Nephron (organoid): Measurements from ENCODE around the gene COX6A1.
"Not testable (repeated sequence)": the region's sequence is repeated elsewhere in the genome, so short reads cannot be mapped to it uniquely, and the experiment has no call there.

Source experiments
- H3K27ac Mint-ChIP-seq, 3 experiments: 2 replicates each; pipeline ENCODE4 v1.8.0; 2020; ENCODE audit warnings: mixed read lengths in 3 of 3, mild to moderate bottlenecking in 2 of 3, moderate library complexity in 1 of 3
- H3K27me3 Mint-ChIP-seq: 2 replicates; pipeline ENCODE4 v1.8.0; 2021; ENCODE audit warnings: low read depth, mild to moderate bottlenecking, moderate library complexity, mixed read lengths
- H3K36me3 Mint-ChIP-seq: 2 replicates; pipeline ENCODE4 v1.8.0; 2020; ENCODE audit warnings: low read depth, mixed read lengths
- H3K4me1 Mint-ChIP-seq: 2 replicates; pipeline ENCODE4 v1.8.0; 2020; ENCODE audit warnings: mixed read lengths
- H3K4me3 Mint-ChIP-seq, 3 experiments: 2 replicates each; pipeline ENCODE4 v1.8.0; 2020; ENCODE audit warnings: mild to moderate bottlenecking in 3 of 3, mixed read lengths in 3 of 3, moderate library complexity in 2 of 3
- H3K9me3 Mint-ChIP-seq: 2 replicates; pipeline ENCODE4 v1.8.0; 2020; ENCODE audit warnings: mixed read lengths
- TF ChIP-seq, protein P1 (sequence below), 3 experiments: fragments of 200-600 bp; sonication (generic); IDR thresholded peaks; one replicate each; pipeline ENCODE4 v1.5.0; 2021; ENCODE audit warnings: antibody characterized with exemption in 3 of 3; ENCODE audit not compliant: unreplicated experiment in 3 of 3

COX6A1 gene

DNA sequence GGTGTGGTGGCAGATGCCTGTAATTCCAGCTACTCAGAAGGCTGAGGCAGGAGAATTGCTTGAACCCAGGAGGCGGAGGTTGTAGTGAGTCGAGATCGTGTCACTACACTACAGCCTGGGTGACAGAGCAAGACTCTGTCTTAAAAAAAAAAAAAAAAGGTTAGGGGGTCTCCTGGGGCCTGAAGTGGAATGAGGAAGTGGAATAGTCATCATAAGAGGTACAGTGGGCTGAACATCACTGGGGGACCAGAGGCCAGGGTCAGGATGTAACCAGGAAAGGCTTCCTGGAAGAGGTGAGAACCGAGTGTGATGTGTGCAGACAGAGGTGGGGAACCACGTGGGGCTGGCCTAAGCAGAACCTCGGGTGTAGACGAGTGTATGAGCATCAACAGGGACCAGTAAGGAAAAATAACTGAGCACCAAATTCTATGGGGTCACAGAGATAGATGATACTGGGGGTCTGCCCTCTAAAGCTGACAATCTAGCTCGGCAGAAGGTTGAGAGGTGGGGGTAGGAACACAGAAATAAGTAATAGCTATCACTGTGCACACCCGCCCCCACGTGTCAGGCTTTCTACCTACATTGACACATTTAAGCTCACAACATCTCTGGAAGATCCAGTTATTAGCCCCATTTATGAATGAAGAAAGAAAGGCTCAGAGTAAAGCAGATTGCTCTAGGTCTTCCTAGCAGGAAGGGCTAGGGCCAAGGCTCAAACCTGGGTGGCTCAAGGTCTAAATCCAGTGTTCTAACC lies 5.0 kb upstream of the COX6A1 start:
- no peak overlapping the region for H3K4me3 Mint-ChIP-seq
- H3K36me3 Mint-ChIP-seq: no peaks in the 10 kb centered on the region
- TF ChIP-seq, protein P1, sequence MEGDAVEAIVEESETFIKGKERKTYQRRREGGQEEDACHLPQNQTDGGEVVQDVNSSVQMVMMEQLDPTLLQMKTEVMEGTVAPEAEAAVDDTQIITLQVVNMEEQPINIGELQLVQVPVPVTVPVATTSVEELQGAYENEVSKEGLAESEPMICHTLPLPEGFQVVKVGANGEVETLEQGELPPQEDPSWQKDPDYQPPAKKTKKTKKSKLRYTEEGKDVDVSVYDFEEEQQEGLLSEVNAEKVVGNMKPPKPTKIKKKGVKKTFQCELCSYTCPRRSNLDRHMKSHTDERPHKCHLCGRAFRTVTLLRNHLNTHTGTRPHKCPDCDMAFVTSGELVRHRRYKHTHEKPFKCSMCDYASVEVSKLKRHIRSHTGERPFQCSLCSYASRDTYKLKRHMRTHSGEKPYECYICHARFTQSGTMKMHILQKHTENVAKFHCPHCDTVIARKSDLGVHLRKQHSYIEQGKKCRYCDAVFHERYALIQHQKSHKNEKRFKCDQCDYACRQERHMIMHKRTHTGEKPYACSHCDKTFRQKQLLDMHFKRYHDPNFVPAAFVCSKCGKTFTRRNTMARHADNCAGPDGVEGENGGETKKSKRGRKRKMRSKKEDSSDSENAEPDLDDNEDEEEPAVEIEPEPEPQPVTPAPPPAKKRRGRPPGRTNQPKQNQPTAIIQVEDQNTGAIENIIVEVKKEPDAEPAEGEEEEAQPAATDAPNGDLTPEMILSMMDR (IDR thresholded peaks at IDR 0.05; ENCODE audit: unreplicated experiment in 3 of 3): no peak
- H3K27me3 Mint-ChIP-seq: peaks cover 4% of the 10 kb centered on the region
- H3K4me1 Mint-ChIP-seq: no peaks in the 10 kb centered on the region
- H3K27ac Mint-ChIP-seq: no peak overlapping the region
- H3K9me3 Mint-ChIP-seq: no peaks in the 10 kb centered on the region

DNA sequence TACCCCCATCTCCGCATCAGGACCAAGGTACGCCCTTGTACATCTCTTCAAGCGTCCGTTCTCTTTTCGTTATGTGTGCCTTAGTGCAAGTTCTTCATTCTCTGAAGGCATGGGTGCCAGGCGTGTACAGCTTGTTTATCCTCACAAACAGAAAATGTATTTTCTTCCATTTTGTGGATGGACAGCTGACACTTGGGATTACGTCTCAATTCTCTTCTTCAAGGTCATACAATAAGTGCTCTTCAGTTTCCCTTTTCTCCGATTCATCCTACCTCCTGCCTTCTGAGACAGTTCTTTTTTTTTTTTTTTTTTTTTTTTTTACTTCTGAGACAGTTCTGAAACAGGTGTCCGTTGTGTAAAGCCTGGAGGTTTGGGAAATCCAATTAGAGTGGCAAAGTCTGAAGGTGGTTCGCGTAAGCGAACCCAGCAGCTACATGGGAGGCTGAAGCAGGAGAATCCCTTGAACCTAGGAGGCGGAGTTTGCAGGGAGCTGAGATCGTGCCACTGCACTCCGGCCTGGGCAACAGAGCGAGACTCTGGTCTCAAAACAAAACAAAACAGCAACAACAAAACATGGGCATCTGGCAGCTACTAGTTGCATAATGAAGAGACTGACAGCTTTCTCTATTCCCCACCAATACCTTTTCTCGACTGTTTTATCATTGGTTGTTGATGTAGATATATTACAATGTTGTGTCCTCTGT lies 734 bp downstream of the COX6A1 start:
- Mint-ChIP-seq H3K36me3 (peaks cover 23% of the 10 kb centered on the region), H3K4me1 (peaks cover 17% of the 10 kb centered on the region), H3K27ac (peak overlapping the region in 2 of 3 experiments; percentile 67 to 73), H3K27me3 (no peaks in the 10 kb centered on the region), H3K4me3 (peak overlapping the region; percentile 94 to 99 (median 97)), H3K9me3 (no peaks in the 10 kb centered on the region)
- TF ChIP-seq, protein P1 (IDR thresholded peaks at IDR 0.05; ENCODE audit: unreplicated experiment in 3 of 3): no peak

DNA sequence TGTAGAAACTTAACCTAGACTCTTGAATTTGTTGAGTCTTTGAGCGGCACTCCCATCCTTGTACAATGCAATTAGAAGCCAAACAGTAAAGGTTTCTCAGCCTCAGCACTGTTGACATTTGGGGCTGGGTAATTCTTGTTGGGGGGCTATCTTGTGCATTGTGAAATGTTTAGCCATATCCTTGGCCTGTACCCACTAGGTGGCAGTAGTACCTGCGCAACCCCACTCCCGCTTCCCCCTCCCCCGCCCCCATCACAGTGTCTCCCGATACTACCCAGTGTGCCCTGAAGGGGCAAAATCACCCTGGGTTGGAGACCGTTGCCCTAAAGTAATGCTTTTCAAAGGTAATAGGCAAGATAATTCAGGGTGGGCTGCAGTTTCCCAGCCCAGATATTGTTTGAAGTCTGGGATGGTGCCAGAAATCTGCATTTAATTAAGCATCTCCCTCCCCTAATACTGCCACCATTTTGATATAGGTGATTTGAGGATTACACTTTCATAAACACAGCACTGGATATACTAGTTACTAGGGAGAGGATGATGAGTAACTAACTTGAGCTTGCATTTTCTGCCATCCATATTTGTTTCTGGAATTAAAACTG lies 1.8 kb downstream of the COX6A1 start:
- Mint-ChIP-seq H3K36me3 (peaks cover 29% of the 10 kb centered on the region), H3K9me3 (no peaks in the 10 kb centered on the region), H3K27me3 (no peaks in the 10 kb centered on the region), H3K27ac (no peak overlapping the region), H3K4me3 (peak overlapping the region; percentile 70 to 82 (median 77)), H3K4me1 (peaks cover 17% of the 10 kb centered on the region)
- TF ChIP-seq, protein P1 (IDR thresholded peaks at IDR 0.05; ENCODE audit: unreplicated experiment in 3 of 3): peak; percentile 60 to 70 (median 64)

DNA sequence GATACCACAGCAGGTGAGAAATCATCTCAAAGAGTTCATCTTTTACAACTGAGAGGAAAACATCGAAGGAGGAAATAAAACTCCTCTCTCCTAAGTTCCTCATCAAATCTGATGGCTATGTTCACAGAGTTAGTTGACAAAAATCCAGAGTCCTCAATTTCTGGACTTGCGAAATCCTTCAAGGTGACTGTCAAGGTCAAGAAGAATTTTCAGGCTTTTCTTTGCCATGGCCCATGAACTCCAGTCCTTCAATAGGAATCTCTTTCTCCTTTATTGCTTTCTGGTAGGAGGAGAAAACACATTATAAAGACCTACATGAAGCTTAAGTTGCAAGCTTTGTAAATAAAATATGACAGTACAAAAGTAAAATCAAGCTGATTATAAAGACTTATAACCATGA lies 6.8 kb downstream of the COX6A1 start:
- H3K27me3 Mint-ChIP-seq: no peaks in the 10 kb centered on the region
- peak overlapping the region in 2 of 3 experiments; percentile 87 to 96 for H3K27ac Mint-ChIP-seq
- H3K4me3 Mint-ChIP-seq: peak overlapping the region; percentile 95 to 99 (median 97)
- H3K4me1 Mint-ChIP-seq: peaks cover 27% of the 10 kb centered on the region
- peaks cover 34% of the 10 kb centered on the region for H3K36me3 Mint-ChIP-seq
- no peaks in the 10 kb centered on the region for H3K9me3 Mint-ChIP-seq
- TF ChIP-seq, protein P1 (IDR thresholded peaks at IDR 0.05; ENCODE audit: unreplicated experiment in 3 of 3): no peak

DNA sequence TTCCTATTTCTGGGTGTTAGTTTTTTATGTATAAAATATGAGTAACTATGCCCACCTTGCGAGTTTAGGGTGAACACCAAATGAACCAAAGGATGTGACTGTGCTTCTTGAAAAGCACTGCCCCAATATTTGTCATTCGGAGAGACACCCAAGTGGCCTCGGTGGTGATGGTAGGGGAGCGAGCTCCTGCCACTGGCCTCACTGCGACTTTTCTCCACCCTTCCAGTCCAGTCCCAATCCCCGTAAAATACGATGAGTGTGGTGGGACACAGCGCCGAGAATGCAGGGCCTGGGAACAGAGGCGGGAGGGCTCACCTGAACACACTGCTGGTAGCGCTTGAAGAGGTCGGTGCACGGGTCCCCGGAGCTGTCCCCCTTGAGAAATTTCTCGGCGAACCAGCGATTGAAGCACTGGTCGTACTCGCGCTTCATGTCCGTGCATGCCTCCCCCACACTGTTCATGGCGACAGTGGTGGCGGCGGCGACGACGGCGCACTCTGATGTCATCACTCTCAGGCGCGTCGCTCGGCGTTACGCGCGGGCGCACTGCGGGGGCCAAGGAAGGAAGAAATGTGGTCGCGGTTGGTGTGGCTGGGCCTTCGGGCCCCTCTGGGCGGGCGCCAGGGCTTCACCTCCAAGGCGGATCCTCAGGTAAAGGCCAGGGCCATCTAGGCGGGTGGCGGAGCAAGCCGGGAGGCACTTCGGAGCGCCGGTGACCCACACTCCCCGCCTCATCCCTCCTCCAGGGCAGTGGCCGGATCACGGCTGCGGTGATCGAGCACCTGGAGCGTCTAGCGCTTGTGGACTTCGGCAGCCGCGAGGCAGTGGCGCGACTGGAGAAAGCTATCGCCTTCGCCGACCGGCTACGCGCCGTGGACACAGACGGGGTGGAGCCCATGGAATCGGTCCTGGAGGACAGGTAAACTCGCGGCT lies 8.3 kb downstream of the COX6A1 start, which contains the start of the genes GATC and TRIAP1:
Gene GATC, plus strand, starts transcription at position 534 of the 933 bp plus-strand sequence. Its CDS starts 37 bp downstream, at position 571.
Gene TRIAP1, minus strand, starts transcription at position 474 of the 933 bp plus-strand sequence. Its CDS starts 12 bp downstream, at position 462.
- peak within 1 kb of the TSS; percentile 95 to 99 (median 97) for H3K4me3 Mint-ChIP-seq
- peaks cover 19% of the 10 kb centered on the region for H3K4me1 Mint-ChIP-seq
- TF ChIP-seq, protein P1 (IDR thresholded peaks at IDR 0.05; ENCODE audit: unreplicated experiment in 3 of 3): no peak
- no peaks in the 10 kb centered on the region for H3K27me3 Mint-ChIP-seq
- H3K36me3 Mint-ChIP-seq: peaks cover 32% of the 10 kb centered on the region
- peak within 1 kb of the TSS; percentile 87 to 96 (median 95) for H3K27ac Mint-ChIP-seq
- no peaks in the 10 kb centered on the region for H3K9me3 Mint-ChIP-seq

DNA sequence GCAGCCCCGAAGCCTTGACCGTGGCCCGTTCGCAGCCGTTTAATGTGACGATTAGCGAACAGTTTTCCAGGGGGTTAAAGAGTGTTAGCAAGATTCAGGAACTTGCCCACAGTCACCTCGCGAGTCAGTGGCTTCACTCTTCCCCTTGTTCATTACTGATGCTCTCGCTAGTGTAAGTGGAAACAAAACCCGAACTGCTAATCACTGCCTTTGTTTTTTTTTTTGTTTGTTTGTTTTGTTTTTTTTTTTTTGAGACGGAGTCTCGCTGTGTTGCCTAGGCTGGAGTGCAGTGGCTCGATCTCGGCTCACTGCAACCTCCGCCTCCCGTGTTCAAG lies 8.9 kb downstream of the COX6A1 start:
- not testable (repeated sequence) for H3K27me3 Mint-ChIP-seq, H3K9me3 Mint-ChIP-seq
- Mint-ChIP-seq H3K4me3 (peak overlapping the region; percentile 95 to 99 (median 97)), H3K4me1 (peaks cover 19% of the 10 kb centered on the region), H3K27ac (peak overlapping the region in 2 of 3 experiments; percentile 95 to 96), H3K36me3 (peaks cover 26% of the 10 kb centered on the region)
